Motor neuron (in vitro differentiated cells): ENCODE results near the gene PLOD3. TPM values are rescaled to one million over a fixed set of nuclear protein-coding genes. Genes with fewer than 3 reads are reported as not detected.

Experiments
- ATAC-seq, 8 experiments: fragments of 200-7000 bp; cut with Tn5 transposase; replicated peaks in 6 of 8; 2 replicates each; pipeline ENCODE4 v1.8.0; 2021; ENCODE audit warnings: mild to moderate bottlenecking in 8 of 8, moderate library complexity in 8 of 8
- H3K27ac ChIP-seq, 2 donors: fragments of 250-450 bp; sonication (Bioruptor Pico); 2 replicates each; pipeline ENCODE4 v1.9.0; 2021; ENCODE audit warnings: antibody characterized with exemption in 2 of 2, mild to moderate bottlenecking in 2 of 2, moderate library complexity in 1 of 2
- H3K4me1 ChIP-seq, 2 donors: fragments of 250-450 bp; sonication (Bioruptor Pico); replicated peaks in 1 of 2; 2 replicates each; pipeline ENCODE4 v1.6.1; 2021; ENCODE audit warnings: antibody characterized with exemption in 2 of 2, mild to moderate bottlenecking in 2 of 2, moderate library complexity in 1 of 2
- H3K4me3 ChIP-seq, 5 donors: fragments of 250-450 bp; sonication (Bioruptor Pico); 2 replicates each; pipeline ENCODE4 v1.9.0; 2021; ENCODE audit warnings: antibody characterized with exemption in 5 of 5, mild to moderate bottlenecking in 5 of 5, moderate library complexity in 4 of 5
- WGBS, 10 experiments: fragments of 450-650 bp; shearing (Covaris generic); methylation state at CpG; one replicate each; pipeline ENCODE4 v1.0.0; 2022; 5-methylcytosine and 5-hydroxymethylcytosine counted together
- in situ Hi-C, 9 experiments: fragments of 400-800 bp; cut with MboI; loops; one replicate each; pipeline ENCODE4 v1.15.0; 2021; ENCODE audit warnings: low sequenced_read_pairs in 9 of 9, low pct_unique_long_range_greater_than_20kb in 2 of 9; ENCODE audit not compliant: unreplicated experiment in 9 of 9
- total RNA-seq, 8 experiments: library from RNA; unstranded; fragments of 300-600 nt; gene quantifications; 2 replicates each; pipeline versions ENCODE4 v1.2.3 to v1.2.4, GENCODE V29; 2022

PLOD3 gene
- total RNA-seq, 8 experiments from 2014 or later = 10.9 to 97.3 (median 28.1) TPM

GRCh38 chr7:101163279-101164070 is 53.9 kb downstream of the PLOD3 start:
- H3K4me1 ChIP-seq = peaks cover 21 to 23% of the 10 kb centered on the region in 2 donors
- peak overlapping the region; percentile 91 to 94 for H3K27ac ChIP-seq
- WGBS, 10 experiments = no CpG with 5 or more reads among the region's 92 CpGs
- in situ Hi-C loops = no loop called here
- ATAC-seq = peak; percentile 3 to 29 (median 17)
- peak overlapping the region; percentile 41 to 85 (median 47) for H3K4me3 ChIP-seq

GRCh38 chr7:101162551-101163278 is 54.7 kb downstream of the PLOD3 start:
- Histone ChIP-seq H3K4me3 (peak overlapping the region; percentile 41 to 85 (median 47)), H3K4me1 (peaks cover 17 to 21% of the 10 kb centered on the region in 2 donors), H3K27ac (peak overlapping the region; percentile 91 to 94)
- in situ Hi-C loops = no loop called here
- 0 to 50% (median 4%) methylated on average over 1 to 7 of the region's 74 CpGs; no CpG with 5 or more reads in 4 of the 10 experiments for WGBS, 10 experiments
- peak; percentile 14 to 69 (median 34) for ATAC-seq

GRCh38 chr7:101161692-101162471 is 55.5 kb downstream of the PLOD3 start:
- 23 to 100% (median 43%) methylated on average over 3 to 10 of the region's 17 CpGs; no CpG with 5 or more reads in 4 of the 10 experiments for WGBS, 10 experiments
- in situ Hi-C loops = no loop called here
- ATAC-seq = no peak
- peak overlapping the region in 1 of 2 donors; percentile 91 for H3K27ac ChIP-seq
- H3K4me3 ChIP-seq = peak overlapping the region in 4 of 5 donors; percentile 41 to 85 (median 52)
- H3K4me1 ChIP-seq = peaks cover 10 to 14% of the 10 kb centered on the region in 2 donors

GRCh38 chr7:101160910-101161309 is 56.5 kb downstream of the PLOD3 start:
- no peak for ATAC-seq
- Histone ChIP-seq H3K4me3 (peak overlapping the region in 1 of 5 donors; percentile 58), H3K4me1 (peaks cover 8% of the 10 kb centered on the region in 2 donors), H3K27ac (no peak overlapping the region)
- in situ Hi-C loops = no loop called here

GRCh38 chr7:101159696-101160674 is 57.4 kb downstream of the PLOD3 start:
- ATAC-seq = peak in 5 of 8 experiments; percentile 25 to 52 (median 38)
- H3K27ac ChIP-seq = no peak overlapping the region

GRCh38 chr7:101156866-101157589 is 60.4 kb downstream of the PLOD3 start:
- no peak overlapping the region for H3K27ac ChIP-seq
- no peak overlapping the region for H3K4me3 ChIP-seq
- no peak for ATAC-seq
- 72 to 100% (median 95%) methylated on average over 1 to 6 of the region's 14 CpGs for WGBS, 10 experiments
- H3K4me1 ChIP-seq = peaks cover 14% of the 10 kb centered on the region in 2 donors
- in situ Hi-C loops = no loop called here

More at GRCh38 chr7:101159696-101160674, 57.4 kb downstream of the PLOD3 start:
- 39 to 61% (median 54%) methylated on average over 2 to 4 of the region's 31 CpGs; no CpG with 5 or more reads in 6 of the 10 experiments for WGBS, 10 experiments
- peaks cover 13 to 14% of the 10 kb centered on the region in 2 donors for H3K4me1 ChIP-seq
- no peak overlapping the region for H3K4me3 ChIP-seq
- in situ Hi-C loops = no loop called here

- no peak for ATAC-seq
- no peak overlapping the region for H3K27ac ChIP-seq
- WGBS, 10 experiments = 70 to 79% methylated on average over 2 to 4 of the region's 6 CpGs; no CpG with 5 or more reads in 8 of the 10 experiments
- no peak overlapping the region for H3K4me3 ChIP-seq
- H3K4me1 ChIP-seq = peaks cover 13% of the 10 kb centered on the region in 2 donors
- in situ Hi-C loops = no loop called here
Measured at GRCh38 chr7:101156277-101156676, 61.1 kb downstream of the PLOD3 start.

Other genes starting within 250 kb of the PLOD3 start
- gene MUC12, start 248.0 kb downstream of the PLOD3 start, total RNA-seq = 1 to 10 TPM in 7 of 8 experiments, under 1 TPM in 1; 0.43 to 9.6 (median 1.9) TPM
- gene MUC17, start 197.5 kb downstream of the PLOD3 start, total RNA-seq = 1 to 10 TPM in 1 of 8 experiments, under 1 TPM in 6, not detected in 1; 0.04 to 1.2 (median 0.17) TPM
- 10 to 100 TPM in 4 of 8 experiments, 1 to 10 TPM in 4; 1.4 to 20.0 (median 7.2) TPM for gene TRIM56, start 132.1 kb downstream of the PLOD3 start, total RNA-seq
- 100 to 1,000 TPM in 1 of 8 experiments, 10 to 100 TPM in 1, 1 to 10 TPM in 2, under 1 TPM in 4; 0.05 to 128 (median 0.93) TPM for gene SERPINE1, start 90.5 kb downstream of the PLOD3 start, total RNA-seq
- 100 to 1,000 TPM in 2 of 8 experiments, 10 to 100 TPM in 6; 46.8 to 135 (median 77.0) TPM for gene AP1S1, start 63.1 kb downstream of the PLOD3 start, total RNA-seq
- gene VGF, start 52.0 kb downstream of the PLOD3 start, total RNA-seq = 100 to 1,000 TPM in 1 of 8 experiments, 10 to 100 TPM in 4, 1 to 10 TPM in 1, under 1 TPM in 2; 0.36 to 101 (median 13.7) TPM
- 1 to 10 TPM in 5 of 8 experiments, under 1 TPM in 2, not detected in 1; 0.59 to 4.4 (median 1.6) TPM for gene NAT16, start 37.3 kb downstream of the PLOD3 start, total RNA-seq
- under 1 TPM in 2 of 8 experiments, not detected in 6; 0.15 to 0.62 TPM for gene MOGAT3, start 16.5 kb downstream of the PLOD3 start, total RNA-seq
- gene ZNHIT1, start 584 bp upstream of the PLOD3 start, total RNA-seq = 100 to 1,000 TPM in 4 of 8 experiments, 10 to 100 TPM in 4; 73.6 to 132 (median 97.9) TPM
- 10 to 100 TPM in 1 of 8 experiments, 1 to 10 TPM in 7; 2.5 to 12.2 (median 4.8) TPM for gene CLDN15, start 20.2 kb upstream of the PLOD3 start, total RNA-seq
- gene FIS1, start 27.5 kb upstream of the PLOD3 start, total RNA-seq = 100 to 1,000 TPM; 137 to 231 (median 187) TPM
- 10 to 100 TPM; 17.9 to 94.9 (median 33.5) TPM for gene IFT22, start 104.2 kb upstream of the PLOD3 start, total RNA-seq
- gene COL26A1, start 145.3 kb upstream of the PLOD3 start, total RNA-seq = 10 to 100 TPM in 5 of 8 experiments, 1 to 10 TPM in 1, under 1 TPM in 1, not detected in 1; 0.87 to 50.5 (median 11.1) TPM